ENCODE measurements around the gene CACNB2.

CACNB2 gene

GRCh38 chr10:18113881-18114280 lies 26.3 kb upstream of the CACNB2 start:
- Histone ChIP-seq H3K4me2 (no peak overlapping the region), H3K9me3 (no peaks in the 10 kb centered on the region), H3K27ac (no peak overlapping the region), H3K9ac (no peak overlapping the region), H3K27me3 (no peaks in the 10 kb centered on the region), H3K36me3 (no peaks in the 10 kb centered on the region), H3K4me3 (no peak overlapping the region), H4K20me1 (no peaks in the 10 kb centered on the region), H3K4me1 (no peaks in the 10 kb centered on the region)
- no peak for TF ChIP-seq Cebpa-rat (IDR thresholded peaks at IDR 0.05)

DNA sequence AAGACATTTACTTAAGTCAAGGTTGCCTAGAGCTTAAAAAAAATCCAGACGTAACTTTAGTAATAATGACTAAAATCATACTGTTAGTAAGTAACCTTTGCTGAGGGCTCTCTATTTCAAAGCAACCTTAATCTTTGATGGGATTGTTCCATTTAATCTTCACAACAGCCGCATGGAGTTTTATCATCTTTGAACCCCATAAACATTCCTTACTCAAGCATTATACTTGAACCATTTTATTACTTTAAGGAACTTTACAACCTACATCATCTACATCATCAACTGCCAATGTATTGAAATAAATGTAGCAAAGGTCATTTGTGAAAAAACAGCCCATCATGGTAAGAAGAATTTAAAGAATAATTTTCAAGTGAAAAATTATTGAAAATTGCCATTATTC lies 22.9 kb upstream of the CACNB2 start:
- TF ChIP-seq Cebpa-rat (IDR thresholded peaks at IDR 0.05): no peak
- no peaks in the 10 kb centered on the region for H3K9me3 ChIP-seq
- H3K9ac ChIP-seq: no peak overlapping the region
- H3K27ac ChIP-seq: no peak overlapping the region
- H3K4me3 ChIP-seq: no peak overlapping the region
- no peaks in the 10 kb centered on the region for H3K27me3 ChIP-seq
- no peaks in the 10 kb centered on the region for H4K20me1 ChIP-seq
- H3K36me3 ChIP-seq: no peaks in the 10 kb centered on the region
- no peaks in the 10 kb centered on the region for H3K4me1 ChIP-seq
- H3K4me2 ChIP-seq: no peak overlapping the region

DNA sequence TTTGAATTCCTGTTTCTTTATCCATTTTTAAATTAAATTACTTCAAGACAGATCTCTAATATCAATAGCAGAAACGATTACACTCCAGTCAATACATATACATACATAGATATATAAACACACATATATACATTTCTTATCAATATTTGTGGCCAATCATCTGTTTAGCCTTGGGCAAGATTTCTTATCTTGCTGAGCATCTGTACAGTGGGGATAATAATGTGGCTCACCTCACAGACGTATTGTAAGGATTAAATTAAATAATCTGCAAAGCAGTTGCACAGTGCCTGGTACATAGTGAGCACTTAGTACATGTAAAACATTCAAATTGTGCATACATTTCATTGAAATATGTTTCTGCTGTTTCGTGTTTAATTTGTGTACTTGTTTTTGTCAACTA lies 17.5 kb upstream of the CACNB2 start:
- Histone ChIP-seq H3K4me2 (no peak overlapping the region), H3K27me3 (no peaks in the 10 kb centered on the region), H3K27ac (no peak overlapping the region), H3K9me3 (no peaks in the 10 kb centered on the region), H3K4me1 (no peaks in the 10 kb centered on the region), H3K36me3 (no peaks in the 10 kb centered on the region), H4K20me1 (no peaks in the 10 kb centered on the region), H3K4me3 (no peak overlapping the region), H3K9ac (no peak overlapping the region)
- TF ChIP-seq Cebpa-rat (IDR thresholded peaks at IDR 0.05): no peak

DNA sequence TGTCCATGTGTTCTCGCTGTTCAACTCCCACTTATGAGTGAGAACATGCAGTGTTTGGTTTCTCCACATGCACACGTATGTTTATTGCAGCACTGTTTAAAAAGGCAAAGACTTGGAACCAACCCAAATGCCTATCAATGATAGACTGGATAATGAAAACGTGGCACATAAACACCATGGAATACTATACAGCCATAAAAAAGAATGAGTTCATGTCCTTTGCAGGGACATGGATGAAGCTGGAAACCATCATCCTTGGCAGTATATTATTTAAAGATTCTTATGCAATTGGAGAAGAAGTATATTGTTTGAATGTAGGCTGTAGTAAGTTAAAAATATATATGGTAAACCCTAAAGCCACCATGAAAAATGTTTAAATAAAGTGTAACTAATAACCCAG lies 7.2 kb upstream of the CACNB2 start:
- H3K9me3 ChIP-seq: no peaks in the 10 kb centered on the region
- H3K4me3 ChIP-seq: no peak overlapping the region
- no peak overlapping the region for H3K27ac ChIP-seq
- no peaks in the 10 kb centered on the region for H3K27me3 ChIP-seq
- H4K20me1 ChIP-seq: no peaks in the 10 kb centered on the region
- no peak overlapping the region for H3K4me2 ChIP-seq
- H3K36me3 ChIP-seq: no peaks in the 10 kb centered on the region
- H3K4me1 ChIP-seq: no peaks in the 10 kb centered on the region
- TF ChIP-seq Cebpa-rat (IDR thresholded peaks at IDR 0.05): no peak
- H3K9ac ChIP-seq: no peak overlapping the region

- H3K4me2 ChIP-seq: no peak overlapping the region
- no peaks in the 10 kb centered on the region for H3K4me1 ChIP-seq
- no peak overlapping the region for H3K4me3 ChIP-seq
- no peaks in the 10 kb centered on the region for H4K20me1 ChIP-seq
- no peaks in the 10 kb centered on the region for H3K36me3 ChIP-seq
- no peak overlapping the region for H3K27ac ChIP-seq
- peaks cover 6% of the 10 kb centered on the region for H3K27me3 ChIP-seq
- H3K9ac ChIP-seq: no peak overlapping the region
- peaks cover 3% of the 10 kb centered on the region for H3K9me3 ChIP-seq
- TF ChIP-seq Cebpa-rat (IDR thresholded peaks at IDR 0.05): no peak
These were observed 5.7 kb upstream of the CACNB2 start for GRCh38 chr10:18134509-18134908.

GRCh38 chr10:18134921-18135320 lies 5.3 kb upstream of the CACNB2 start:
- Histone ChIP-seq H3K4me2 (no peak overlapping the region), H3K27me3 (peaks cover 10% of the 10 kb centered on the region)

GRCh38 chr10:18136073-18136791 lies 4.0 kb upstream of the CACNB2 start:
- Histone ChIP-seq H3K4me1 (no peaks in the 10 kb centered on the region), H3K36me3 (no peaks in the 10 kb centered on the region), H3K9me3 (peaks cover 19% of the 10 kb centered on the region), H3K27me3 (peaks cover 24% of the 10 kb centered on the region), H3K4me2 (no peak overlapping the region), H3K9ac (no peak overlapping the region), H4K20me1 (no peaks in the 10 kb centered on the region), H3K4me3 (no peak overlapping the region), H3K27ac (no peak overlapping the region)
- peak; percentile 51; the same call in 1 of the 2 replicates for TF ChIP-seq Cebpa-rat (IDR thresholded peaks at IDR 0.05)

More at GRCh38 chr10:18134921-18135320, 5.3 kb upstream of the CACNB2 start:
- no peak for TF ChIP-seq Cebpa-rat (IDR thresholded peaks at IDR 0.05)
- H3K4me3 ChIP-seq: no peak overlapping the region
- no peaks in the 10 kb centered on the region for H3K4me1 ChIP-seq
- no peak overlapping the region for H3K27ac ChIP-seq
- H4K20me1 ChIP-seq: no peaks in the 10 kb centered on the region
- H3K36me3 ChIP-seq: no peaks in the 10 kb centered on the region
- peaks cover 7% of the 10 kb centered on the region for H3K9me3 ChIP-seq
- no peak overlapping the region for H3K9ac ChIP-seq

DNA sequence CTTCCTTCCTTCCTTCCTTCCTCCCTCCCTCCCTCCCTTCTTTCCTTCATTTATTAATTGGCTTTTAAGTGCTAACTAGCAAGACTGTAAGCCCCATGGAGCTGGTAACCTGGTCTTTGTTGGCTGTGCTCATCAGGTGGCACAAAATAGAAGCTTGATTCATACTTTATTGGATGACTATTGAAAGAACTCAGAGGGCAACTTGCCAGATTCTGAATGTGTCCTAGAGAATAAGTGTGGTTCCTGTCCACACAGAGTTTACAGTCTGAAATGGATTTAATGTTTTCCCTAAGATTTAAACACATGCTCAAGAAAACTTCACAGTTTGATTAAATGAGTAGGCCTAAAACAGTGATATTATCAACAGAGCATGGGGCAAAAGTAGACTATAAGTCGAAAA lies 3.1 kb upstream of the CACNB2 start:
- Histone ChIP-seq H4K20me1 (no peaks in the 10 kb centered on the region), H3K36me3 (no peaks in the 10 kb centered on the region), H3K27ac (no peak overlapping the region), H3K4me3 (no peak overlapping the region), H3K4me1 (no peaks in the 10 kb centered on the region), H3K9ac (no peak overlapping the region), H3K27me3 (peaks cover 32% of the 10 kb centered on the region), H3K9me3 (peaks cover 24% of the 10 kb centered on the region), H3K4me2 (no peak overlapping the region)
- no peak for TF ChIP-seq Cebpa-rat (IDR thresholded peaks at IDR 0.05)

GRCh38 chr10:18140957-18141845 lies 977 bp downstream of the CACNB2 start:
- Histone ChIP-seq H3K27ac (no peak overlapping the region), H3K9ac (no peak overlapping the region), H3K27me3 (peaks cover 35% of the 10 kb centered on the region), H3K4me2 (peak overlapping the region; percentile 34; the same call in 1 of the 2 replicates), H3K36me3 (no peaks in the 10 kb centered on the region), H3K9me3 (peaks cover 24% of the 10 kb centered on the region), H3K4me1 (peaks cover 9% of the 10 kb centered on the region), H3K4me3 (peak overlapping the region; percentile 48), H4K20me1 (no peaks in the 10 kb centered on the region)
- no peak for TF ChIP-seq Cebpa-rat (IDR thresholded peaks at IDR 0.05)

GRCh38 chr10:18142151-18142550 lies 1.9 kb downstream of the CACNB2 start:
- H3K9ac ChIP-seq: no peak overlapping the region
- no peak overlapping the region for H3K4me3 ChIP-seq
- peaks cover 35% of the 10 kb centered on the region for H3K27me3 ChIP-seq
- H4K20me1 ChIP-seq: no peaks in the 10 kb centered on the region
- H3K36me3 ChIP-seq: no peaks in the 10 kb centered on the region
- no peak overlapping the region for H3K27ac ChIP-seq
- TF ChIP-seq Cebpa-rat (IDR thresholded peaks at IDR 0.05): no peak
- H3K9me3 ChIP-seq: peaks cover 24% of the 10 kb centered on the region
- peaks cover 9% of the 10 kb centered on the region for H3K4me1 ChIP-seq
- H3K4me2 ChIP-seq: no peak overlapping the region

Data from BLaER1 (cell line).